Esophagus muscularis mucosa (tissue), 3 donors: ENCODE data around the gene CDHR4.

Experiments used
- CTCF ChIP-seq, 3 experiments: fragments of 200-600 bp in 2 of 3; fragments of 450-650 bp in 1 of 3; sonication (generic) in 2 of 3; IDR thresholded peaks; one replicate each; pipeline ENCODE4 v1.5.1; 2017 to 2019; ENCODE audit warnings: antibody characterized with exemption in 3 of 3, mild to moderate bottlenecking in 2 of 3, moderate library complexity in 1 of 3
- POLR2A ChIP-seq: fragments of 450-650 bp; IDR thresholded peaks from one replicate; pipeline ENCODE4 v1.6.1; 2017; ENCODE audit warnings: antibody characterized with exemption, moderate library complexity, mild to moderate bottlenecking, low read depth

DNA sequence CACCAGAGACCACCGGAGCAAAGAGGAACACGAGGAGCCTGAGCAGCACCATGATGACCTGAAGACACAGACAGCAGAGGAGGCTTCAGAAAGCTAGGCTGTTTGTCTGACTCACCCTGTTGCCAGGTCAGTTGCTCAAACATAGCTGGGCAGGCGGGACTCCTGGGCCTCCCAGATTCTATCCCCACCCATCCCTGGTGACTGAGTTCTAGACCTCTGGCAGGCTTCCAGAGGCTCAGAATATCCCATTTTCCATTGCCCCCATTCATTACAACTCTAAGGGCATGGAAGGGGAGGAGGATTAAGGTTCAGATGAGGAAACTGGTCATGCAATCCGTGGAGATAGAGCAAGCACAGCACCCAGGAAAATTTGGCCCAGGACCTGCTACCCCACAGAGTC is at the start of gene CDHR4:
- TF ChIP-seq POLR2A (no peak), CTCF (IDR thresholded peaks at IDR 0.05) (no peak)
